ENCODE results near the gene MAPKAP1.

DNA sequence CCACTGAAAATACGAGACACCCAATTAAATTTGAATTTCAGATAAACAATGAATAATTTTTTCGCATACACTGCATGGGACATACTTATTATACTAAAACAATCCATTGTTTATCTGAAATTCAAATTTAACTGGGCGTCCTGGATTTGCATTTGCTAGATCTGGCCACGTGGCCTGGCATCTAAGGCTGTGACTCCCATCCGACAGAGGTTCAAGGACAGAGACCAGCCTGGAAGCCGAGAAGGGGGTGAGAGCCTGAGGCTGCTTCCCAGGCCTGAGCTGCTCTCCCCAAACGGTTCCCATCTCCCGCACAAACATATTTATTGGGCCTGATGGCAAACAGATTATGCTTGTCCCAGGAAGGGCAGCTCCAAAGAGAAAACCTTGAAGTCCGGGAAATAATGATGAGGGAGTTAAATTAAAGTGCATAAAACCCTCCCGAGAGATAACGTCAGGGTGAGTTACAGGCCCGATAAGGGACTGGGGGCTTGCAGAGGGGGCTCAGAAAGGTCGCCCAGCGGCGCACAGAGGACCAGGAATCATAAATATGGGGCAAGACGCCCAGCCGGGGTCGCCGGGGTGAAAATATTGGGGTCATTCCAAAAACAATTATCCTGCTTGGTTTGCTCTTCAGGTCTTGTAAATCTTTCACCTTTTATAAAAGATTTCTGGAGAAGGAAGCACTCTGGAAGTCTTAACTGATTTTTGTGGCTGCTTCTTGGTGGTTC, 281.7 kb downstream of the MAPKAP1 start:
- TF ChIP-seq, protein P1, sequence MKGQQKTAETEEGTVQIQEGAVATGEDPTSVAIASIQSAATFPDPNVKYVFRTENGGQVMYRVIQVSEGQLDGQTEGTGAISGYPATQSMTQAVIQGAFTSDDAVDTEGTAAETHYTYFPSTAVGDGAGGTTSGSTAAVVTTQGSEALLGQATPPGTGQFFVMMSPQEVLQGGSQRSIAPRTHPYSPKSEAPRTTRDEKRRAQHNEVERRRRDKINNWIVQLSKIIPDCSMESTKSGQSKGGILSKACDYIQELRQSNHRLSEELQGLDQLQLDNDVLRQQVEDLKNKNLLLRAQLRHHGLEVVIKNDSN (IDR thresholded peaks at IDR 0.05) = no peak
- TF ChIP-seq TCF12 (IDR thresholded peaks at IDR 0.05; ENCODE audit: low read depth) (no peak), EP300 (IDR thresholded peaks at IDR 0.05; ENCODE audit: borderline replicate concordance) (no peak), TAF1 (IDR thresholded peaks at IDR 0.05; ENCODE audit: low read depth) (no peak), NFIC (IDR thresholded peaks at IDR 0.05) (no peak), YY1 (IDR thresholded peaks at IDR 0.05; ENCODE audit: low read depth) (no peak), RAD21 (IDR thresholded peaks at IDR 0.05; ENCODE audit: low read depth) (no peak), FOXM1 (IDR thresholded peaks at IDR 0.05; ENCODE audit: borderline replicate concordance, low read depth) (no peak), CREB1 (IDR thresholded peaks at IDR 0.05; ENCODE audit: low read depth) (no peak), TEAD4 (IDR thresholded peaks at IDR 0.05) (no peak), CEBPB (IDR thresholded peaks at IDR 0.05) (no peak), ZBTB7A (IDR thresholded peaks at IDR 0.05; ENCODE audit: low read depth) (no peak)
- TF ChIP-seq, protein P2, sequence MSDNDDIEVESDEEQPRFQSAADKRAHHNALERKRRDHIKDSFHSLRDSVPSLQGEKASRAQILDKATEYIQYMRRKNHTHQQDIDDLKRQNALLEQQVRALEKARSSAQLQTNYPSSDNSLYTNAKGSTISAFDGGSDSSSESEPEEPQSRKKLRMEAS (IDR thresholded peaks at IDR 0.05) = no peak
- TF ChIP-seq, protein P3, sequence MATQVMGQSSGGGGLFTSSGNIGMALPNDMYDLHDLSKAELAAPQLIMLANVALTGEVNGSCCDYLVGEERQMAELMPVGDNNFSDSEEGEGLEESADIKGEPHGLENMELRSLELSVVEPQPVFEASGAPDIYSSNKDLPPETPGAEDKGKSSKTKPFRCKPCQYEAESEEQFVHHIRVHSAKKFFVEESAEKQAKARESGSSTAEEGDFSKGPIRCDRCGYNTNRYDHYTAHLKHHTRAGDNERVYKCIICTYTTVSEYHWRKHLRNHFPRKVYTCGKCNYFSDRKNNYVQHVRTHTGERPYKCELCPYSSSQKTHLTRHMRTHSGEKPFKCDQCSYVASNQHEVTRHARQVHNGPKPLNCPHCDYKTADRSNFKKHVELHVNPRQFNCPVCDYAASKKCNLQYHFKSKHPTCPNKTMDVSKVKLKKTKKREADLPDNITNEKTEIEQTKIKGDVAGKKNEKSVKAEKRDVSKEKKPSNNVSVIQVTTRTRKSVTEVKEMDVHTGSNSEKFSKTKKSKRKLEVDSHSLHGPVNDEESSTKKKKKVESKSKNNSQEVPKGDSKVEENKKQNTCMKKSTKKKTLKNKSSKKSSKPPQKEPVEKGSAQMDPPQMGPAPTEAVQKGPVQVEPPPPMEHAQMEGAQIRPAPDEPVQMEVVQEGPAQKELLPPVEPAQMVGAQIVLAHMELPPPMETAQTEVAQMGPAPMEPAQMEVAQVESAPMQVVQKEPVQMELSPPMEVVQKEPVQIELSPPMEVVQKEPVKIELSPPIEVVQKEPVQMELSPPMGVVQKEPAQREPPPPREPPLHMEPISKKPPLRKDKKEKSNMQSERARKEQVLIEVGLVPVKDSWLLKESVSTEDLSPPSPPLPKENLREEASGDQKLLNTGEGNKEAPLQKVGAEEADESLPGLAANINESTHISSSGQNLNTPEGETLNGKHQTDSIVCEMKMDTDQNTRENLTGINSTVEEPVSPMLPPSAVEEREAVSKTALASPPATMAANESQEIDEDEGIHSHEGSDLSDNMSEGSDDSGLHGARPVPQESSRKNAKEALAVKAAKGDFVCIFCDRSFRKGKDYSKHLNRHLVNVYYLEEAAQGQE (IDR thresholded peaks at IDR 0.05; ENCODE audit: low read depth) = no peak
